GM19397 (cell line): Measurements from ENCODE around the gene EIF4B.

ENCODE experiments used
- ATAC-seq: cut with Tn5 transposase; IDR thresholded peaks from one replicate; pipeline ENCODE4 v1.9.1; 2021; ENCODE audit warnings: mild to moderate bottlenecking, moderate library complexity; ENCODE audit not compliant: unreplicated experiment

The EIF4B gene

DNA sequence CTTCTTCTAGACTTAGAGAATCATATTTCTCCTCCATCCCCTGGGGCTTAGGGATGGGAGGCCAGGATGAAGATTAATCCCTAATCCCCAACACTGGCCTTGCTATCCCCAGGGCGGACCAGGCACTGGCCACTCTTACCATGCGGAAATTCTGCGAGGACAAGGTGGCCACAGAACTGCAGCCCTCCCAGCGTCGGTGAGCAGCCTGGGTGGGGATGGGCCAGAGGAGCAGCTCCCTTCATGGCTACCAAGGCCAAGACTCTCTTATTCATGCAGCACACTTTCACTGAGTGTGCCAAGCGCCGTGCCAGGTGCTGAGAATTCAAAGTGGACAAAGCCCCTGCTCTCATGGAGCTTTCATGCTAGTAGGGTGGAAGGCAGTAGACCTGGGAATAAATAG is 50.6 kb downstream of the EIF4B start:
- no peak for ATAC-seq

GRCh38 chr12:53057816-53058500 is 51.7 kb downstream of the EIF4B start:
- ATAC-seq, result no peak

GRCh38 chr12:53058674-53059433 is 52.6 kb downstream of the EIF4B start:
- ATAC-seq, result no peak

GRCh38 chr12:53059434-53060063 is 53.3 kb downstream of the EIF4B start:
- ATAC-seq, result no peak

- ATAC-seq, result no peak
These were observed 53.9 kb downstream of the EIF4B start for GRCh38 chr12:53060064-53060720.

- no peak for ATAC-seq
These were observed 54.5 kb downstream of the EIF4B start for GRCh38 chr12:53060721-53061276.

DNA sequence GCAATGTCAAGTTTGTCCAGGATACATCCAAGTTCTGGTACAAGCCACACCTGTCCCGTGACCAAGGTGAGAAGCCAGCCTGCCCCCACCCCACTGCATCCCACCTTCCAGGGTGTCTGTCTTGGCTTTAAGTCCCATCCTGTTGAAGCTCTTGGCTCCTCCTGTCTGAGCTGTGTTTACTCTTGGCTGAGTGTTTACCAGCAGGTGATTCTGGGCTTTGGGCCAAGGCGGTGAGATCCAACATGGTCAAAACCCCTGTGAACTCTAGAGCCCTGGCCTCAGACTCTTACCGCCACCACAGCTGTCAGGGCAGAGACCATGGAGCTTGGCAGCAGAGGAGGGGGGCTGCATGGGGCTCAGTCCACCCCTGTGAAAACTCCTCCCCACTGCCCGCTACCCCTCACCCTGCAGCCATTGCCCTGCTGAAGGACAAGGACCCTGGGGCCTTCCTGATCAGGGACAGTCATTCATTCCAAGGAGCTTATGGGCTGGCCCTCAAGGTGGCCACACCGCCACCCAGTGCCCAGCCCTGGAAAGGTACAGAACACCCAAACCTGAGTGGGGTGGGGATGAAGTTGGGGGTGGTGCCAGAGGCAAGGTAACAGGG is 55.3 kb downstream of the EIF4B start:
- ATAC-seq, result no peak

- ATAC-seq, result no peak
These were observed 56.0 kb downstream of the EIF4B start for GRCh38 chr12:53062011-53062961.

- ATAC-seq, result no peak
These were observed 56.9 kb downstream of the EIF4B start for GRCh38 chr12:53062977-53063707.

GRCh38 chr12:53063708-53064612 is 57.7 kb downstream of the EIF4B start:
- ATAC-seq, result no peak

DNA sequence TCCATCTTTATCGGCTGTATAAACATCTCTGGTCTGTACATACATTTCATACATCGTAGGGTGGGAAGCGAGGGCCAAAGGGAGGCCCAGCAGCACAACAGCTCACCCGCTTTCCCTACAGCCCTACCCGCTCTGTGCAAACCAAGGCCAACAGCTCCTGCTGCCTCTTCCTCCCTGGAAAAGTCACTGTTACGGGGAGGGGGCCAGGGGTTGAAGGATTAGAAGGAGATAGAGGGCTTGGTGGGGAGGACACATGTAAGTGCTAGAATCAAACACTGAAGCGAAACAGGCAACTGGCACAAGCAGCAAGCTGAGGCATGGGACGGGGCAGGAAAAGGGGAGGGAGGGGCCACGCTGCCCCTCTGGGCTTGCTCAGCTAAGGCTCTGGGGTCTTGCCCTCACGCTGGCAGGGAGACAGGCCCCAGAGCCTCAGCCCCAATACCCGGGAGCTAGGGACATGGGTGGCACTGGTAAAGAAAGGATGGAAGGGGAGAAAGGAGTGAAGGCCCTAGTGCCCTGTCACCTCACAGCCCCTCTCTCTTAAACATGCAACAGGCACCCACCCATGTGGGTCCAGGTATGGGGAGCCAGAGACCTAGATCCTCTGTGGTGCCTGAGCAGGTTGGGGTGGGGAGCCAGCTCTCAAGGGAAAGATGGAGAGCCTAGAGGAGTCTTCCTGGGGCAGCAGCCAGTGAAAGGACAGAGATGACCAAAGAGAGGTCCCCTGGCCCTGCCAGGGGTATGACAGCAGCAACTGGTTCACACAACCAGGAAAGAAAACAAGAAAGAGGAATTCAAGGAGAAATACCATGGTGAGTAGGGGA is 58.6 kb downstream of the EIF4B start:
- ATAC-seq, result no peak

GRCh38 chr12:53065470-53065869 is 59.2 kb downstream of the EIF4B start:
- no peak for ATAC-seq

- no peak for ATAC-seq
These were observed 60.0 kb downstream of the EIF4B start for GRCh38 chr12:53065975-53066931.

DNA sequence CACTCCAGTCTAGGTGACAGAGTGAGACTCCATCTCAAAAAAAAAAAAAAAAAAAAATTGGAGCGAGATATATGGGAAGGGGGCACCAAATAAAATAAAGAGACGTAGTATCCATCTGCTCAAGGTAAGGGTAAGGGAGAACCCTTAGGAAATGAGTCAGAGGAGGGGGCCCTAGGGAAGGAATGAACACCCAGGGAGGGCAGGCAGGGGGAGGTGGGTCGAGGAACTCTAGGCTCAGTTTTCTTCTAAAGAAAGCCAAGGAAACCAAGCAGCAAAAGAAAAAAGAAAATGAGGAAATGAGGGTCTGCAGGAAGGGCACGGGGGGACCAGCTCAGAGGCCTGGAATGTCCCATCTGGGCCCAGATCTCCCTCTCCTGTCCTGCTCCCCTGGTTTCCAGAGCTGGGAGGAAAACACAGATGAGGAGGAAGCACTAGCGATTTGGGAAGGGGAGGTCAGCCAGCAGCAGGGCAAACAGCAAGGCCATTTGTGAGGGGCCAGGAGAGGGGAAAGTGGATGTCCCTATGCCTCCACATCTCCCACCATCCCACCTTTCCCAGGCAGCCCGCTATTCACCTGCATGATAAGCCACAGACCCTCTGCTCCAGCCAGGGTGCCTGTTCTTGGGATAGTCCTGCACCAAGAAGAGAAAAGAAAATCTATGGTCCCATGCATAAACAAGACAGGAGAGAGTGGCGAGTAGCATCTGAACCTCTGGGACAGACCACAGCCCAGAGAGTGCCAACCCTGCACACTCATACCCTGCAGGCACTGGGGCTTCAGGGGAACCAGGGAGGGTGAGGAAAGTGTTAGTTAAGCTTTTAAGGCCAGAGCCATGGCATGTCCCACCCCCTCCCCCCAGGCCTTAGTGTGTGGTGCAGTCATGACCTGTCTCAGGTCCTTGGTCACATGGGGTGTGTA is 61.1 kb downstream of the EIF4B start:
- no peak for ATAC-seq
